SU-DHL-6 (cell line): ENCODE results near the gene RBM24.

ENCODE experiments used
- H2AFZ ChIP-seq: fragments of 200-600 bp; sonication (generic); 2 replicates; pipeline ENCODE4 v1.6.1; 2014; ENCODE audit warnings: low read depth, mild to moderate bottlenecking, moderate library complexity, mixed read lengths, antibody characterized with exemption, low read length; ENCODE audit not compliant: severe bottlenecking
- H3F3A ChIP-seq: fragments of 200-600 bp; shearing (Covaris generic); 2 replicates; pipeline ENCODE4 v1.6.0; 2016; ENCODE audit warnings: antibody characterized with exemption, mild to moderate bottlenecking; ENCODE audit not compliant: insufficient read depth
- H3K27ac ChIP-seq: fragments of 200-600 bp; sonication (generic); 2 replicates; pipeline ENCODE4 v1.5.1; 2016; ENCODE audit warnings: low read depth, mild to moderate bottlenecking, low read length, moderate library complexity, mixed read lengths
- H3K27me3 ChIP-seq: fragments of 200-600 bp; sonication (generic), shearing (Covaris generic); 2 replicates; pipeline ENCODE4 v1.6.0; 2014; ENCODE audit warnings: mild to moderate bottlenecking, low read length
- H3K36me3 ChIP-seq: fragments of 200-600 bp; sonication (generic); 2 replicates; pipeline ENCODE4 v1.6.1; 2014; ENCODE audit warnings: mild to moderate bottlenecking, low read length, mixed read lengths
- H3K4me2 ChIP-seq: fragments of 300-600, 200-600 bp; shearing (Covaris generic), sonication (generic); 2 replicates; pipeline ENCODE4 v1.6.0; 2014; ENCODE audit warnings: low read length, low read depth, mild to moderate bottlenecking; ENCODE audit not compliant: poor library complexity, severe bottlenecking
- H3K4me3 ChIP-seq: fragments of 200-600 bp; sonication (generic); 2 replicates; pipeline ENCODE4 v1.5.1; 2014; ENCODE audit warnings: antibody characterized with exemption, low read length, mild to moderate bottlenecking, mixed read lengths; ENCODE audit not compliant: insufficient read depth, poor library complexity, severe bottlenecking
- H3K79me2 ChIP-seq: fragments of 200-600 bp; sonication (generic); 2 replicates; pipeline ENCODE4 v1.6.1; 2014; ENCODE audit warnings: mild to moderate bottlenecking, low read length, moderate library complexity; ENCODE audit not compliant: insufficient read depth
- H3K9ac ChIP-seq: fragments of 200-600 bp; sonication (generic); 2 replicates; pipeline ENCODE4 v1.7.0; 2014; ENCODE audit warnings: mild to moderate bottlenecking, low read length
- H3K9me2 ChIP-seq: fragments of 200-600 bp; sonication (generic); replicated peaks from 2 replicates; pipeline ENCODE4 v1.6.1; 2014; ENCODE audit warnings: low read length; ENCODE audit not compliant: insufficient read depth
- H3K9me3 ChIP-seq: fragments of 200-600 bp; sonication (generic); 2 replicates; pipeline ENCODE4 v1.6.1; 2014; ENCODE audit warnings: low read length, mixed read lengths; ENCODE audit not compliant: insufficient read depth
- H4K20me1 ChIP-seq: fragments of 200-600 bp; sonication (generic); 2 replicates; pipeline ENCODE4 v1.6.1; 2014; ENCODE audit warnings: low read depth, mild to moderate bottlenecking, antibody characterized with exemption, low read length, moderate library complexity, mixed read lengths
- EZH2phosphoT487 ChIP-seq: fragments of 200-600 bp; sonication (generic), shearing (Covaris generic); conservative IDR thresholded peaks from 2 replicates; pipeline ENCODE4 v1.6.1; 2018; ENCODE audit warnings: mild to moderate bottlenecking, antibody characterized with exemption, low read length, moderate library complexity, mixed read lengths
- TF ChIP-seq, protein P1 (sequence below): fragments of 200-600 bp; sonication (generic); IDR thresholded peaks from one replicate; pipeline ENCODE4 v1.5.1; 2017; ENCODE audit warnings: antibody characterized with exemption, mild to moderate bottlenecking, low read length, moderate library complexity; ENCODE audit not compliant: insufficient read depth, poor library complexity, severe bottlenecking

RBM24 gene

DNA sequence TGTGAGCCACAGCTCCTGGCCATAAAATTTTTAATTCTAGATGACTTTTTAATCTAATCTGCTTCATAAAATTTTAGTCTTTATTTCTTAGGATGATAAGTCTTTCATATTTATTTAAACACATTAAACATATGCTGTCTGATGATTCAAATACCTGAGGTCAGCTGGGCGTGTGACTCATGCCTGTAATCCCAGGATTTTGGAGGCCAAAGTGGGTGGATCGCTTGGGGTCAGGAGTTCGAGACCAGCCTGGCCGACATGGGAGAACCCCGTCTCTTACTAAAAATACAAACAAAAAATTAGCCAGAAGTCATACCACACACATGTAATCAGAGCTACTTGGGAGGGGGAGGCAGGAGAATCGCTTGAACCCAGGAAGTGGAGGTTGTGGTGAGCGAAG, 53.1 kb downstream of the RBM24 start:
- Histone ChIP-seq H3K27ac (no peak overlapping the region), H3K4me2 (no peak overlapping the region), H3K36me3 (no peaks in the 10 kb centered on the region), H3K4me3 (no peak overlapping the region), H3K79me2 (no peaks in the 10 kb centered on the region), H3K9me3 (no peaks in the 10 kb centered on the region), H3F3A (no peaks in the 10 kb centered on the region), H3K27me3 (no peaks in the 10 kb centered on the region), H3K9me2 (no peaks in the 10 kb centered on the region), H2AFZ (no peak overlapping the region), H4K20me1 (no peaks in the 10 kb centered on the region), H3K9ac (no peak overlapping the region)
- TF ChIP-seq EZH2phosphoT487, result no peak
- TF ChIP-seq, protein P1, sequence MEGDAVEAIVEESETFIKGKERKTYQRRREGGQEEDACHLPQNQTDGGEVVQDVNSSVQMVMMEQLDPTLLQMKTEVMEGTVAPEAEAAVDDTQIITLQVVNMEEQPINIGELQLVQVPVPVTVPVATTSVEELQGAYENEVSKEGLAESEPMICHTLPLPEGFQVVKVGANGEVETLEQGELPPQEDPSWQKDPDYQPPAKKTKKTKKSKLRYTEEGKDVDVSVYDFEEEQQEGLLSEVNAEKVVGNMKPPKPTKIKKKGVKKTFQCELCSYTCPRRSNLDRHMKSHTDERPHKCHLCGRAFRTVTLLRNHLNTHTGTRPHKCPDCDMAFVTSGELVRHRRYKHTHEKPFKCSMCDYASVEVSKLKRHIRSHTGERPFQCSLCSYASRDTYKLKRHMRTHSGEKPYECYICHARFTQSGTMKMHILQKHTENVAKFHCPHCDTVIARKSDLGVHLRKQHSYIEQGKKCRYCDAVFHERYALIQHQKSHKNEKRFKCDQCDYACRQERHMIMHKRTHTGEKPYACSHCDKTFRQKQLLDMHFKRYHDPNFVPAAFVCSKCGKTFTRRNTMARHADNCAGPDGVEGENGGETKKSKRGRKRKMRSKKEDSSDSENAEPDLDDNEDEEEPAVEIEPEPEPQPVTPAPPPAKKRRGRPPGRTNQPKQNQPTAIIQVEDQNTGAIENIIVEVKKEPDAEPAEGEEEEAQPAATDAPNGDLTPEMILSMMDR, result no peak

DNA sequence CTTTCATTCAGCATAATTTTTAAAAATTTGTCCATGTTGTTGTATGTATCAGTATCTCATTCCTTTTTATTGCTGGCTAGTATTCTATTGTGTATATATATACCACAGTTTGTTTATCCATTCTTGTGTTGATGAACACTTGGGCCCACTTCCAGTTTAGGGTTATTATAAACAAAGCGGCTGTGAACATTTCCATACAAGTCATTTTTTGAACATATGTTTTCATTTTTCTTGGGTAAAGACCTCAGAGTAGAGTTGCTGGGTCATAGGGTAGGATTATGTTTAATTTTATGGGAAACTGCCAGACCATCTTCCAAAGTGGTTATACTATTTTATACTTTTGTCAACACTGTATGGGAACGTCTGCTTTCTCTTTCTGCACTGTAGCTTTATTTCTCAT, 55.3 kb downstream of the RBM24 start:
- Histone ChIP-seq H2AFZ (no peak overlapping the region), H3K9me2 (no peaks in the 10 kb centered on the region), H3K36me3 (no peaks in the 10 kb centered on the region), H3F3A (no peaks in the 10 kb centered on the region), H3K4me3 (no peak overlapping the region), H3K9me3 (no peaks in the 10 kb centered on the region; the same call in 1 of the 2 replicates), H3K27me3 (no peaks in the 10 kb centered on the region), H3K4me2 (no peak overlapping the region), H3K9ac (no peak overlapping the region), H3K79me2 (no peaks in the 10 kb centered on the region), H3K27ac (no peak overlapping the region), H4K20me1 (no peaks in the 10 kb centered on the region)
- no peak for TF ChIP-seq EZH2phosphoT487
- TF ChIP-seq, protein P1, result no peak

DNA sequence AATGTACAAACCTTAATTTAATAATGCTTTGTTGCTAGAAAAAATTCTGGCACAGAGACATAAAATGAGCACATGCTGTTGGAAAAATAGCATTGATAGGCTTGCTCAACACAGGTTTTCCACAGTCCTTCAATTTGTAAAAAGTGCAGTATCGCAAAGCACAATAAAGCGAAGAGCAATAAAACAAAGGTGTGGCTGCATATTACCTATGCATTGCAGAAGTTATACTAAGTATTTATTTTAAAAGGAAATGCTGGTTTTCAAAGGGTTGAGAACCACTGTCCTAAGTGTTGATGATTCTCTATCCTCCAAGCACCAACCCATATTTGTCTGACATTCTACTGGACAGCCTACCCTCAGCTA, 58.1 kb downstream of the RBM24 start:
- Histone ChIP-seq H3K4me3 (no peak overlapping the region), H3K27ac (no peak overlapping the region), H3K79me2 (no peaks in the 10 kb centered on the region), H3K36me3 (no peaks in the 10 kb centered on the region), H3K4me2 (no peak overlapping the region), H3K9me2 (no peaks in the 10 kb centered on the region), H4K20me1 (no peaks in the 10 kb centered on the region), H2AFZ (no peak overlapping the region), H3K9ac (no peak overlapping the region), H3F3A (no peaks in the 10 kb centered on the region), H3K27me3 (no peaks in the 10 kb centered on the region), H3K9me3 (no peaks in the 10 kb centered on the region; the same call in 1 of the 2 replicates)
- TF ChIP-seq, protein P1, result no peak
- no peak for TF ChIP-seq EZH2phosphoT487
